Trophoblast cell (in vitro differentiated cells and primary cell): ENCODE results near the gene RAB35.

Experiments used
- DNase-seq, 2 donors: peaks; one replicate each; pipeline ENCODE4 v3.0.0-alpha.2; 2016
- H2AFZ ChIP-seq: 2 replicates; pipeline ENCODE4 v1.6.1; 2013; ENCODE audit warnings: low read length, moderate library complexity, mild to moderate bottlenecking; ENCODE audit not compliant: insufficient read depth, poor library complexity
- H2AK5ac ChIP-seq: 2 replicates; pipeline ENCODE4 v1.6.1; 2013; ENCODE audit warnings: mild to moderate bottlenecking, low read length
- H2BK120ac ChIP-seq: 2 replicates; pipeline ENCODE4 v1.6.1; 2013; ENCODE audit warnings: low read length, mild to moderate bottlenecking, moderate library complexity; ENCODE audit not compliant: insufficient read depth, poor library complexity
- H2BK12ac ChIP-seq: 2 replicates; pipeline ENCODE4 v1.6.1; 2013; ENCODE audit warnings: mild to moderate bottlenecking, low read length, moderate library complexity
- H2BK5ac ChIP-seq: 2 replicates; pipeline ENCODE4 v1.6.1; 2013; ENCODE audit warnings: low read length, low read depth, moderate library complexity, mild to moderate bottlenecking; ENCODE audit not compliant: poor library complexity
- H3K14ac ChIP-seq: 2 replicates; pipeline ENCODE4 v1.6.1; 2013; ENCODE audit warnings: mild to moderate bottlenecking, low read length
- H3K18ac ChIP-seq: 2 replicates; pipeline ENCODE4 v1.6.1; 2013; ENCODE audit warnings: mild to moderate bottlenecking, low read length
- H3K23ac ChIP-seq: 2 replicates; pipeline ENCODE4 v1.6.1; 2013; ENCODE audit warnings: low read length
- H3K27ac ChIP-seq: 2 replicates; pipeline ENCODE4 v1.5.1; 2013; ENCODE audit warnings: low read depth, mild to moderate bottlenecking, inconsistent platforms, low read length, moderate library complexity
- H3K27me3 ChIP-seq: 2 replicates; pipeline ENCODE4 v1.6.1; 2013; ENCODE audit warnings: inconsistent platforms, mild to moderate bottlenecking, low read length, moderate library complexity; ENCODE audit not compliant: insufficient read depth
- H3K36me3 ChIP-seq, 2 experiments: 1 replicate in 1 of 2; 2 replicates in 1 of 2; pipeline ENCODE4 v1.6.1; 2013; ENCODE audit warnings: low read length in 2 of 2, mild to moderate bottlenecking in 2 of 2, moderate library complexity in 1 of 2; ENCODE audit not compliant: insufficient read depth in 2 of 2, control insufficient read depth in 1 of 2
- H3K4ac ChIP-seq: 2 replicates; pipeline ENCODE4 v1.6.1; 2013; ENCODE audit warnings: low read depth, mild to moderate bottlenecking, low read length, moderate library complexity
- H3K4me1 ChIP-seq, 2 experiments: 1 replicate in 1 of 2; 2 replicates in 1 of 2; pipeline ENCODE4 v1.6.1; 2013; ENCODE audit warnings: low read length in 2 of 2, mild to moderate bottlenecking in 2 of 2, moderate library complexity in 1 of 2; ENCODE audit not compliant: insufficient read depth in 2 of 2, control insufficient read depth in 1 of 2
- H3K4me2 ChIP-seq: 2 replicates; pipeline ENCODE4 v1.6.1; 2013; ENCODE audit warnings: inconsistent platforms, mild to moderate bottlenecking, low read length, moderate library complexity
- H3K4me3 ChIP-seq: 2 replicates; pipeline ENCODE4 v1.5.1; 2013; ENCODE audit warnings: mild to moderate bottlenecking, low read depth, low read length, inconsistent platforms
- H3K79me1 ChIP-seq: one replicate; pipeline ENCODE4 v1.6.1; 2013; ENCODE audit warnings: low read length
- H3K79me2 ChIP-seq: 2 replicates; pipeline ENCODE4 v1.6.1; 2013; ENCODE audit warnings: low read length, mild to moderate bottlenecking; ENCODE audit not compliant: control insufficient read depth, insufficient read depth, poor library complexity
- H3K9ac ChIP-seq: 2 replicates; pipeline ENCODE4 v1.6.1; 2013; ENCODE audit warnings: mild to moderate bottlenecking, low read length
- H3K9me3 ChIP-seq: 2 replicates; pipeline ENCODE4 v1.6.1; 2013; ENCODE audit warnings: low read depth, mild to moderate bottlenecking, control low read depth, inconsistent platforms, low read length; ENCODE audit not compliant: insufficient read depth
- H4K12ac ChIP-seq: 2 replicates; pipeline ENCODE4 v1.6.1; 2013; ENCODE audit warnings: low read depth, mild to moderate bottlenecking, low read length, moderate library complexity
- H4K8ac ChIP-seq: 2 replicates; pipeline ENCODE4 v1.6.1; 2013; ENCODE audit warnings: low read depth, mild to moderate bottlenecking, low read length, moderate library complexity
- H4K91ac ChIP-seq: one replicate; pipeline ENCODE4 v1.6.1; 2013; ENCODE audit warnings: low read depth, mild to moderate bottlenecking, low read length, moderate library complexity
- WGBS: extraction: QIAGEN DNeasy Blood & Tissue Kit; methylation state at CpG from one replicate; pipeline ENCODE4 v1.1.7; 2013; ENCODE audit warnings: missing lambda C conversion rate; ENCODE audit not compliant: insufficient read length, insufficient coverage; ENCODE audit errors: extremely low coverage; 5-methylcytosine and 5-hydroxymethylcytosine counted together

RAB35 gene

GRCh38 chr12:120139958-120140357 is 23.4 kb upstream of the RAB35 start:
- no peak overlapping the region for H3K4ac ChIP-seq
- no peaks in the 10 kb centered on the region for H3K79me2 ChIP-seq
- H2BK5ac ChIP-seq, result no peak overlapping the region
- no peak overlapping the region for H3K27ac ChIP-seq
- no peak for DNase-seq
- H4K91ac ChIP-seq, result no peak overlapping the region
- H3K23ac ChIP-seq, result no peak overlapping the region
- no peaks in the 10 kb centered on the region for H3K79me1 ChIP-seq
- no peak overlapping the region for H3K9ac ChIP-seq
- no peak overlapping the region for H4K12ac ChIP-seq
- no peak overlapping the region for H3K4me2 ChIP-seq
- no peak overlapping the region for H3K4me3 ChIP-seq
- no peak overlapping the region for H3K18ac ChIP-seq
- no peak overlapping the region for H2AK5ac ChIP-seq
- no peak overlapping the region for H2BK120ac ChIP-seq
- peaks cover 76 to 81% of the 10 kb centered on the region in 2 experiments for H3K36me3 ChIP-seq
- H3K27me3 ChIP-seq, result no peaks in the 10 kb centered on the region
- no peak overlapping the region for H2AFZ ChIP-seq
- no peak overlapping the region for H3K14ac ChIP-seq
- peaks cover 0 to 3% of the 10 kb centered on the region in 2 experiments for H3K4me1 ChIP-seq
- WGBS, result no CpG with 5 or more reads among the region's 5 CpGs
- H3K9me3 ChIP-seq, result peaks cover 4% of the 10 kb centered on the region
- H4K8ac ChIP-seq, result no peak overlapping the region
- H2BK12ac ChIP-seq, result no peak overlapping the region

- no peak overlapping the region for H2AFZ ChIP-seq
- WGBS, result no CpG with 5 or more reads among the region's 9 CpGs
- H3K4me2 ChIP-seq, result no peak overlapping the region
- no peak for DNase-seq
- H3K27me3 ChIP-seq, result no peaks in the 10 kb centered on the region
- H3K79me1 ChIP-seq, result no peaks in the 10 kb centered on the region
- H3K18ac ChIP-seq, result no peak overlapping the region
- H3K79me2 ChIP-seq, result no peaks in the 10 kb centered on the region
- no peak overlapping the region for H3K4me3 ChIP-seq
- H2BK120ac ChIP-seq, result no peak overlapping the region
- no peak overlapping the region for H2AK5ac ChIP-seq
- H3K36me3 ChIP-seq, result peaks cover 80 to 85% of the 10 kb centered on the region in 2 experiments
- no peak overlapping the region for H3K14ac ChIP-seq
- H3K9ac ChIP-seq, result no peak overlapping the region
- H2BK5ac ChIP-seq, result no peak overlapping the region
- no peak overlapping the region for H2BK12ac ChIP-seq
- H3K27ac ChIP-seq, result no peak overlapping the region
- no peak overlapping the region for H3K4ac ChIP-seq
- H3K9me3 ChIP-seq, result peaks cover 2% of the 10 kb centered on the region
- peaks cover 0 to 3% of the 10 kb centered on the region in 2 experiments for H3K4me1 ChIP-seq
- H3K23ac ChIP-seq, result no peak overlapping the region
- H4K12ac ChIP-seq, result no peak overlapping the region
- H4K8ac ChIP-seq, result no peak overlapping the region
- H4K91ac ChIP-seq, result no peak overlapping the region
Observed at GRCh38 chr12:120138366-120138765, 21.8 kb upstream of the RAB35 start.

- Histone ChIP-seq H3K23ac (no peak overlapping the region), H3K14ac (no peak overlapping the region), H3K79me2 (no peaks in the 10 kb centered on the region), H2BK5ac (no peak overlapping the region), H3K79me1 (no peaks in the 10 kb centered on the region), H4K8ac (no peak overlapping the region), H3K18ac (no peak overlapping the region), H2BK120ac (no peak overlapping the region), H3K4me1 (peaks cover 0 to 3% of the 10 kb centered on the region in 2 experiments), H4K91ac (no peak overlapping the region), H3K4ac (no peak overlapping the region), H3K27me3 (no peaks in the 10 kb centered on the region), H3K4me2 (no peak overlapping the region), H3K36me3 (peaks cover 81 to 90% of the 10 kb centered on the region in 2 experiments), H2AK5ac (no peak overlapping the region), H3K9me3 (peaks cover 2% of the 10 kb centered on the region), H3K4me3 (no peak overlapping the region), H2BK12ac (no peak overlapping the region), H2AFZ (no peak overlapping the region), H4K12ac (no peak overlapping the region), H3K27ac (no peak overlapping the region), H3K9ac (no peak overlapping the region)
- DNase-seq, result no peak
- WGBS, result no CpG with 5 or more reads among the region's 11 CpGs
Observed at GRCh38 chr12:120137833-120138232, 21.3 kb upstream of the RAB35 start.

- H4K12ac ChIP-seq, result no peak overlapping the region
- H2BK12ac ChIP-seq, result no peak overlapping the region
- no peak overlapping the region for H4K8ac ChIP-seq
- H3K4ac ChIP-seq, result no peak overlapping the region
- H3K23ac ChIP-seq, result no peak overlapping the region
- H3K36me3 ChIP-seq, result peaks cover 81 to 90% of the 10 kb centered on the region in 2 experiments
- H2BK5ac ChIP-seq, result no peak overlapping the region
- H2BK120ac ChIP-seq, result no peak overlapping the region
- peaks cover 0 to 3% of the 10 kb centered on the region in 2 experiments for H3K4me1 ChIP-seq
- peak in 1 of 2 donors; percentile 10 for DNase-seq
- no peak overlapping the region for H3K14ac ChIP-seq
- no peak overlapping the region for H2AFZ ChIP-seq
- no peak overlapping the region for H3K27ac ChIP-seq
- no peak overlapping the region for H4K91ac ChIP-seq
- no peaks in the 10 kb centered on the region for H3K79me1 ChIP-seq
- H3K27me3 ChIP-seq, result no peaks in the 10 kb centered on the region
- H3K4me3 ChIP-seq, result no peak overlapping the region
- H3K4me2 ChIP-seq, result no peak overlapping the region
- H3K9me3 ChIP-seq, result peaks cover 2% of the 10 kb centered on the region
- no peak overlapping the region for H2AK5ac ChIP-seq
- no CpG with 5 or more reads among the region's 11 CpGs for WGBS
- H3K79me2 ChIP-seq, result no peaks in the 10 kb centered on the region
- H3K9ac ChIP-seq, result no peak overlapping the region
- no peak overlapping the region for H3K18ac ChIP-seq
Observed at GRCh38 chr12:120136093-120136770, 19.7 kb upstream of the RAB35 start.
